Adrenal gland (tissue), 5 donors: Measurements from ENCODE around the gene PRPF18.

Experiments used
- POLR2A ChIP-seq, 2 donors: fragments of 450-650 bp; IDR thresholded peaks; one replicate each; pipeline ENCODE4 v1.6.1; 2017; ENCODE audit warnings: antibody characterized with exemption in 2 of 2, mild to moderate bottlenecking in 2 of 2, moderate library complexity in 1 of 2
- TF ChIP-seq, protein P1 (sequence below), 6 experiments: fragments of 450-650 bp in 4 of 6; fragments of 200-600 bp in 2 of 6; sonication (generic) in 1 of 6; IDR thresholded peaks; 1 replicate in 5 of 6; 2 replicates in 1 of 6; pipeline versions ENCODE4 v1.5.1 to v1.8.0; 2016 to 2021; ENCODE audit warnings: antibody characterized with exemption in 6 of 6, mild to moderate bottlenecking in 2 of 6, moderate library complexity in 1 of 6
- donor health status: DM: no; HTN: no; CAD: no.

DNA sequence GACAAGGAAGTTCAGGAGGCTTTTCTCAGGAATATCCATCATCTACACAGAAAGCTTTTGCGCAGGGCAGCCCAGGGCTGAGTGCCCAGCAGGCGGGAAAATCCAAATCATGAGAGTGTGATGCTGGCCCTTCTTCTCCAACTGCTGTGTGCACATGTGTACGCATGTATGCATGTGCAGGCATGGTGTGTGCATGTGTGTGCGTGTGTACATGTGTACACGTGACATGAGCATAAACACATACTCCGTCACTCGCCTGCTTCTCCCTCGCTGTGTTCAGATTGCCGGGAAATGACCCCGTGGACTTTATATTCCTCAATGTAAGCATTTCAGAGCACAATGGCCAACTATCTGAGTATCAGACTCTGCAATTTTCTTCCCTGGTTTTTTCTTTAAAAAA, 85.1 kb downstream of the PRPF18 start:
- TF ChIP-seq, protein P1, sequence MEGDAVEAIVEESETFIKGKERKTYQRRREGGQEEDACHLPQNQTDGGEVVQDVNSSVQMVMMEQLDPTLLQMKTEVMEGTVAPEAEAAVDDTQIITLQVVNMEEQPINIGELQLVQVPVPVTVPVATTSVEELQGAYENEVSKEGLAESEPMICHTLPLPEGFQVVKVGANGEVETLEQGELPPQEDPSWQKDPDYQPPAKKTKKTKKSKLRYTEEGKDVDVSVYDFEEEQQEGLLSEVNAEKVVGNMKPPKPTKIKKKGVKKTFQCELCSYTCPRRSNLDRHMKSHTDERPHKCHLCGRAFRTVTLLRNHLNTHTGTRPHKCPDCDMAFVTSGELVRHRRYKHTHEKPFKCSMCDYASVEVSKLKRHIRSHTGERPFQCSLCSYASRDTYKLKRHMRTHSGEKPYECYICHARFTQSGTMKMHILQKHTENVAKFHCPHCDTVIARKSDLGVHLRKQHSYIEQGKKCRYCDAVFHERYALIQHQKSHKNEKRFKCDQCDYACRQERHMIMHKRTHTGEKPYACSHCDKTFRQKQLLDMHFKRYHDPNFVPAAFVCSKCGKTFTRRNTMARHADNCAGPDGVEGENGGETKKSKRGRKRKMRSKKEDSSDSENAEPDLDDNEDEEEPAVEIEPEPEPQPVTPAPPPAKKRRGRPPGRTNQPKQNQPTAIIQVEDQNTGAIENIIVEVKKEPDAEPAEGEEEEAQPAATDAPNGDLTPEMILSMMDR (IDR thresholded peaks at IDR 0.05): no peak
- TF ChIP-seq POLR2A (IDR thresholded peaks at IDR 0.05): no peak
